AG04450 (cell line): ENCODE results near the gene RPS16. TPM values are rescaled to one million over a fixed set of nuclear protein-coding genes. Genes with fewer than 3 reads are reported as not detected.

Experiments used
- CTCF ChIA-PET: fragments of 300-600, 350-600 bp; formaldehyde crosslinking; extraction: SDS; loops from one replicate; lab custom pipeline; 2022; ENCODE audit warnings: antibody characterized with exemption, inconsistent platforms; lab: Charles Lee
- POLR2A ChIA-PET: fragments of 350-600 bp; formaldehyde crosslinking; extraction: SDS; loops from one replicate; lab custom pipeline; 2021; ENCODE audit warnings: antibody characterized with exemption, inconsistent platforms; lab: Yijun Ruan, JAX
- DNase-seq: peaks from one replicate; pipeline ENCODE4 v3.0.0-alpha.2; 2011; ENCODE audit warnings: low read depth, low spot score
- H3K27ac ChIP-seq: one replicate; pipeline ENCODE4 v1.5.1; 2012; ENCODE audit warnings: low read depth, low read length, control low read depth
- H3K27me3 ChIP-seq: one replicate; pipeline ENCODE4 v1.6.0; 2012; ENCODE audit warnings: low read length; ENCODE audit not compliant: control insufficient read depth, insufficient read depth
- H3K4me3 ChIP-seq: 2 replicates; pipeline ENCODE4 v1.5.1; 2011; ENCODE audit warnings: mild to moderate bottlenecking, low read depth, low read length, control low read depth
- H3K9me3 ChIP-seq: 2 replicates; pipeline ENCODE4 v1.5.1; 2012; ENCODE audit warnings: low read length; ENCODE audit not compliant: control insufficient read depth, insufficient read depth
- polyA plus RNA-seq: library from polyadenylated mRNA; depleted of rRNA; stranded (reverse); fragments of >200 nt; gene quantifications from 2 replicates; pipeline ENCODE4 v1.2.3, GENCODE V29; 2011
- TF ChIP-seq, protein P1 (sequence below): IDR thresholded peaks from 2 replicates; pipeline ENCODE4 v1.5.1; 2011; ENCODE audit warnings: low read depth, low read length, control low read depth, inconsistent platforms

RPS16 gene
- polyA plus RNA-seq, 1 experiment = 1,488 TPM

GRCh38 chr19:39433480-39434079 lies 2.2 kb downstream of the RPS16 start:
- ChIA-PET CTCF (interaction anchor here (0.5 to 0.6 kb wide), 2 partner anchors 333 to 1892 kb away, joined by 3 to 4 read pairs; no protein-coding TSS in a partner anchor), POLR2A (interaction anchor here (0.7 kb wide), 1 partner anchor 22 kb away, joined by 3 read pairs; the partner anchor contains the start of gene PLEKHG2)
- H3K4me3 ChIP-seq = no peak overlapping the region
- DNase-seq = no peak
- TF ChIP-seq, protein P1, sequence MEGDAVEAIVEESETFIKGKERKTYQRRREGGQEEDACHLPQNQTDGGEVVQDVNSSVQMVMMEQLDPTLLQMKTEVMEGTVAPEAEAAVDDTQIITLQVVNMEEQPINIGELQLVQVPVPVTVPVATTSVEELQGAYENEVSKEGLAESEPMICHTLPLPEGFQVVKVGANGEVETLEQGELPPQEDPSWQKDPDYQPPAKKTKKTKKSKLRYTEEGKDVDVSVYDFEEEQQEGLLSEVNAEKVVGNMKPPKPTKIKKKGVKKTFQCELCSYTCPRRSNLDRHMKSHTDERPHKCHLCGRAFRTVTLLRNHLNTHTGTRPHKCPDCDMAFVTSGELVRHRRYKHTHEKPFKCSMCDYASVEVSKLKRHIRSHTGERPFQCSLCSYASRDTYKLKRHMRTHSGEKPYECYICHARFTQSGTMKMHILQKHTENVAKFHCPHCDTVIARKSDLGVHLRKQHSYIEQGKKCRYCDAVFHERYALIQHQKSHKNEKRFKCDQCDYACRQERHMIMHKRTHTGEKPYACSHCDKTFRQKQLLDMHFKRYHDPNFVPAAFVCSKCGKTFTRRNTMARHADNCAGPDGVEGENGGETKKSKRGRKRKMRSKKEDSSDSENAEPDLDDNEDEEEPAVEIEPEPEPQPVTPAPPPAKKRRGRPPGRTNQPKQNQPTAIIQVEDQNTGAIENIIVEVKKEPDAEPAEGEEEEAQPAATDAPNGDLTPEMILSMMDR = no peak
- peak overlapping the region; percentile 52 for H3K27ac ChIP-seq
- H3K9me3 ChIP-seq = no peaks in the 10 kb centered on the region
- no peaks in the 10 kb centered on the region for H3K27me3 ChIP-seq

DNA sequence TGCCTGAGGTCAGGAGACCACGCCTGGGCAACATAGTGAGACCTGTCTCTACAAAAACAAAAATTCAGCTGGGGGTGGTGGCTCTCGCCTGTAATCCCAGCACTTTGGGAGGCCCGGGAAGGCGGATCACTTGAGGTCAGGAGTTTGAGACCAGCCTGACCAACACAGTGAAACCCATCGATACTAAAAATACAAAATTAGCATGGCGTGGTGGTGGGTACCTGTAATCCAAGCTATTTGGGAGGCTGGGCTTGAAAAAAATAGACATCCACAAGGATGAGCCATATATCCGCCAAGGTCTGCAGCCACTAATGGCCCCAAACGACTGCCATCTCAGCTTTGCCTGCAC lies 3.1 kb downstream of the RPS16 start:
- H3K9me3 ChIP-seq = no peaks in the 10 kb centered on the region
- H3K27me3 ChIP-seq = no peaks in the 10 kb centered on the region
- CTCF ChIA-PET = no interaction called here
- TF ChIP-seq, protein P1 = no peak
- H3K27ac ChIP-seq = peak overlapping the region; percentile 21
- H3K4me3 ChIP-seq = no peak overlapping the region
- POLR2A ChIA-PET = interaction anchor here (0.7 to 1.8 kb wide), 3 partner anchors 18 to 100 kb away, joined by 3 to 8 read pairs (median 4); partner anchors contain the start of genes MED29 and PAF1
- DNase-seq = no peak

GRCh38 chr19:39430675-39431593 lies 4.8 kb downstream of the RPS16 start:
- DNase-seq = peak; percentile 85
- POLR2A ChIA-PET = interaction anchor here (0.6 kb wide), 1 partner anchor 1942 kb away, joined by 3 read pairs; no protein-coding TSS in a partner anchor
- TF ChIP-seq, protein P1 = no peak
- H3K27me3 ChIP-seq = no peaks in the 10 kb centered on the region
- 0 out of 2 replicates have a peak overlapping the region, but pooled peaks have one; percentile 3 for H3K4me3 ChIP-seq
- H3K27ac ChIP-seq = peak overlapping the region; percentile 99
- CTCF ChIA-PET = interaction anchor here (0.6 kb wide), 1 partner anchor 10 kb away, joined by 6 read pairs; no protein-coding TSS in a partner anchor
- no peaks in the 10 kb centered on the region for H3K9me3 ChIP-seq

DNA sequence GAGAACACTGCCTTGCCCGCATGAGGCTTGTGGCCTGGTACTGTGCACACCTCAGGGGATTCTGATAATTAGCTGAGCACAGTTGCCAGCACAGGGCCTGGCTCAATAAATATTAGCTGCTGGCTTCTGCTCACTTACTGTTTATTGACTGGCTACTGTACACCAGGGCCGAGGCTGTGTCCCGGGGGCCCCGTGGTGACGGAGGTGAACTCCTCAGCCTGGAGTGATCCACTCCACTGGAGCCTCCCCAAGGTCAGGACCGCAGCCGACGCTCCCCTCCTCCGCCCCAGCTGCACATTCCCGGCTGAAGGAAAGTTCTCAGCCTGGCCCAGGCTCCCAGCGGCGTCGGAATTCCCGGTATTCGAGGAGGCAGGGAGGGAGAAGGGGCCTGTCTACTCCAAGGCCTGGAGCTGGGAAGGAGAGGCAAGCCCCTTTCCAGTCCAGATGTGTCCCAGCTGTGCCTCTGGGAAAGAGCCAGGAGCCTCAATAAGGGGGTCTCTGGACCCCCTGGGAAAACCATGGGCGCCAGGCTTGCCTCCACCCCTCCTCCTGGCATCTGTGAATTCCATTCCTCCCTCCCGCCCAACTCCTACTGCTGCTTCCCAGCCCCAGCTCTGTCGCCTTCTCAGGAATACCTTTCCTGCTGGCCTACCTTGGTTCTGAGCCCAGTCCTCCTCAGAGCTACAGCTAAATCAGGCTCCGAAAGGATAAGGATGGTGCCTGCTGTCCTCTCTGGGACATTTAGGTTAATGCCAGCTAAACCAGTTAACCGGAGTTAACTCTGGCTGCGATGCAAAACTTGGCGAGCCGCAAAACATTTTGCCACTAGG lies 7.3 kb downstream of the RPS16 start:
- peak overlapping the region; percentile 99 for H3K27ac ChIP-seq
- H3K9me3 ChIP-seq = no peaks in the 10 kb centered on the region
- POLR2A ChIA-PET = interaction anchor here (0.6 to 2.3 kb wide), 10 partner anchors 9 to 431 kb away, joined by 3 to 12 read pairs (median 5); partner anchors contain the start of genes MED29, PLEKHG2, TIMM50 and ZFP36
- CTCF ChIA-PET = interaction anchor here (0.8 to 1.4 kb wide), 2 partner anchors 17 to 46 kb away, joined by 4 read pairs; no protein-coding TSS in a partner anchor
- DNase-seq = peak; percentile 85
- H3K27me3 ChIP-seq = no peaks in the 10 kb centered on the region
- H3K4me3 ChIP-seq = no peak overlapping the region
- TF ChIP-seq, protein P1 = no peak
